Liver (tissue), 9 donors: ENCODE results near the gene LCMT1. TPM values are rescaled to one million over a fixed set of nuclear protein-coding genes. Genes with fewer than 3 reads are reported as not detected.
"Not testable (repeated sequence)": the region's sequence is repeated elsewhere in the genome, so short reads cannot be mapped to it uniquely, and the experiment has no call there.

Experiments
- DNase-seq: peaks from one replicate; pipeline ENCODE4 v3.0.0-alpha.2; 2017; ENCODE audit warnings: low spot score
- H3K27ac ChIP-seq, 2 donors: one replicate each; pipeline ENCODE4 v1.7.0; 2013; ENCODE audit warnings: inconsistent platforms in 2 of 2, low read length in 2 of 2, control low read depth in 1 of 2, low read depth in 1 of 2, mild to moderate bottlenecking in 1 of 2
- H3K27me3 ChIP-seq, 4 donors: one replicate each; pipeline versions ENCODE4 v1.6.1 to v1.7.0; 2013; ENCODE audit warnings: low read length in 3 of 4, inconsistent platforms in 1 of 4, mild to moderate bottlenecking in 1 of 4, moderate library complexity in 1 of 4; ENCODE audit not compliant: control insufficient read depth in 4 of 4, insufficient read depth in 4 of 4
- H3K36me3 ChIP-seq, 4 donors: one replicate each; pipeline versions ENCODE4 v1.6.1 to v1.7.0; 2013; ENCODE audit warnings: low read length in 3 of 4, mild to moderate bottlenecking in 3 of 4, low read depth in 1 of 4, moderate library complexity in 1 of 4; ENCODE audit not compliant: control insufficient read depth in 4 of 4, insufficient read depth in 3 of 4
- H3K4me1 ChIP-seq, 4 donors: one replicate each; pipeline versions ENCODE4 v1.6.1 to v1.7.0; 2013; ENCODE audit warnings: low read length in 3 of 4, mild to moderate bottlenecking in 3 of 4, moderate library complexity in 1 of 4; ENCODE audit not compliant: control insufficient read depth in 4 of 4, insufficient read depth in 4 of 4
- H3K4me3 ChIP-seq, 3 donors: one replicate each; pipeline versions ENCODE4 v1.6.1 to v1.7.0; 2013; ENCODE audit warnings: low read length in 3 of 3, control low read depth in 1 of 3, low read depth in 1 of 3, mild to moderate bottlenecking in 1 of 3
- H3K9ac ChIP-seq, 2 donors: one replicate each; pipeline ENCODE4 v1.7.0; 2013; ENCODE audit warnings: low read length in 2 of 2, mild to moderate bottlenecking in 2 of 2, moderate library complexity in 2 of 2, control low read depth in 1 of 2, low read depth in 1 of 2
- H3K9me3 ChIP-seq, 4 donors: one replicate each; pipeline versions ENCODE4 v1.6.1 to v1.7.0; 2013; ENCODE audit warnings: low read length in 3 of 4; ENCODE audit not compliant: control insufficient read depth in 4 of 4
- ATF3 ChIP-seq: IDR thresholded peaks from 2 replicates; pipeline ENCODE4 v1.6.1; 2016; ENCODE audit warnings: antibody characterized with exemption
- EGR1 ChIP-seq, 2 donors: IDR thresholded peaks; 2 replicates each; pipeline ENCODE4 v1.6.1; 2016 to 2018; ENCODE audit warnings: antibody characterized with exemption in 2 of 2, low read depth in 2 of 2
- FOXA1 ChIP-seq: IDR thresholded peaks from 2 replicates; pipeline ENCODE4 v1.6.1; 2016; ENCODE audit warnings: antibody characterized with exemption
- FOXA2 ChIP-seq: IDR thresholded peaks from 2 replicates; pipeline ENCODE4 v1.6.1; 2016; ENCODE audit warnings: antibody characterized with exemption
- GABPA ChIP-seq, 2 donors: IDR thresholded peaks in 1 of 2; conservative IDR thresholded peaks in 1 of 2; 2 replicates each; pipeline ENCODE4 v1.6.1; 2016; ENCODE audit warnings: antibody characterized with exemption in 2 of 2, mild to moderate bottlenecking in 1 of 2, moderate library complexity in 1 of 2
- HNF4A ChIP-seq, 2 donors: conservative IDR thresholded peaks; 2 replicates each; pipeline ENCODE4 v1.6.1; 2016; ENCODE audit warnings: antibody characterized with exemption in 2 of 2, mild to moderate bottlenecking in 2 of 2
- HNF4G ChIP-seq: IDR thresholded peaks from 2 replicates; pipeline ENCODE4 v1.6.1; 2016; ENCODE audit warnings: antibody characterized with exemption
- JUND ChIP-seq, 2 donors: IDR thresholded peaks; 2 replicates each; pipeline ENCODE4 v1.6.1; 2016; ENCODE audit warnings: antibody characterized with exemption in 2 of 2
- MAX ChIP-seq: IDR thresholded peaks from 2 replicates; pipeline ENCODE4 v1.6.1; 2016; ENCODE audit warnings: antibody characterized with exemption
- RAD21 ChIP-seq, 2 donors: IDR thresholded peaks; 2 replicates each; pipeline ENCODE4 v1.6.1; 2016; ENCODE audit warnings: antibody characterized with exemption in 2 of 2, mild to moderate bottlenecking in 2 of 2
- REST ChIP-seq: IDR thresholded peaks from 2 replicates; pipeline ENCODE4 v1.6.1; 2016; ENCODE audit warnings: antibody characterized with exemption, mild to moderate bottlenecking
- RXRA ChIP-seq, 2 donors: IDR thresholded peaks; 2 replicates each; pipeline ENCODE4 v1.6.1; 2017 to 2018; ENCODE audit warnings: antibody characterized with exemption in 2 of 2, mild to moderate bottlenecking in 1 of 2
- SP1 ChIP-seq: IDR thresholded peaks from 2 replicates; pipeline ENCODE4 v1.6.1; 2018; ENCODE audit warnings: antibody characterized with exemption, mild to moderate bottlenecking
- TAF1 ChIP-seq: conservative IDR thresholded peaks from 2 replicates; pipeline ENCODE4 v1.6.1; 2016; ENCODE audit warnings: antibody characterized with exemption, mild to moderate bottlenecking
- YY1 ChIP-seq: IDR thresholded peaks from 2 replicates; pipeline ENCODE4 v1.6.1; 2016; ENCODE audit warnings: antibody characterized with exemption, mild to moderate bottlenecking
- ZBTB33 ChIP-seq: IDR thresholded peaks from 2 replicates; pipeline ENCODE4 v1.6.1; 2016; ENCODE audit warnings: antibody characterized with exemption
- WGBS: extraction: QIAGEN DNeasy Blood & Tissue Kit; methylation state at CpG from one replicate; pipeline ENCODE4 v1.1.7; 2013; 5-methylcytosine and 5-hydroxymethylcytosine counted together
- polyA plus RNA-seq, 2 donors: library from polyadenylated mRNA; stranded (reverse) in 1 of 2; unstranded in 1 of 2; fragments of 200-250 nt in 1 of 2; fragments of >200 nt in 1 of 2; fragmentation: Nextera tagmentation in 1 of 2; extraction: Ambion mirVana in 1 of 2; gene quantifications; one replicate each; pipeline versions ENCODE4 v1.2.1 to v1.2.3, GENCODE V29; 2013 to 2015
- total RNA-seq, 2 donors: library from RNA; depleted of rRNA; stranded (reverse); fragments of >200 nt; gene quantifications; one replicate each; pipeline ENCODE4 v1.2.3, GENCODE V29; 2014
- donor health status: healthy.
- donor health status: healthy.
- donor health status: healthy.
- donor health status: healthy.
- donor health status: healthy.

LCMT1 gene
- total and polyA plus RNA-seq, 4 donors = 4.8 to 8.2 (median 6.6) TPM

GRCh38 chr16:25163683-25164082 lies 52.1 kb downstream of the LCMT1 start:
- Histone ChIP-seq H3K27ac (no peak overlapping the region), H3K36me3 (peaks cover 8 to 47% (median 21%) of the 10 kb centered on the region in 4 donors), H3K9ac (no peak overlapping the region), H3K27me3 (no peaks in the 10 kb centered on the region), H3K4me3 (no peak overlapping the region), H3K9me3 (no peaks in the 10 kb centered on the region), H3K4me1 (no peaks in the 10 kb centered on the region)
- DNase-seq = no peak
- no peak for TF ChIP-seq FOXA1
- TF ChIP-seq YY1 = no peak
- TF ChIP-seq HNF4A (conservative IDR thresholded peaks at IDR 0.05) = no peak
- TF ChIP-seq EGR1 (IDR thresholded peaks at IDR 0.05; ENCODE audit: low read depth in 2 of 2) = no peak
- TF ChIP-seq FOXA2 = no peak
- no peak for TF ChIP-seq ATF3
- no peak for TF ChIP-seq MAX
- no peak for TF ChIP-seq HNF4G
- TF ChIP-seq JUND (IDR thresholded peaks at IDR 0.05) = no peak
- TF ChIP-seq GABPA (IDR thresholded peaks at IDR 0.05 in 1 of 2, conservative IDR thresholded peaks at IDR 0.05 in 1 of 2) = no peak
- WGBS = 97% methylated on average over 1 of the region's 1 CpG

GRCh38 chr16:25165284-25165683 lies 53.7 kb downstream of the LCMT1 start:
- WGBS = 77% methylated on average over 5 of the region's 5 CpGs
- H3K9me3 ChIP-seq = no peaks in the 10 kb centered on the region
- H3K4me1 ChIP-seq = no peaks in the 10 kb centered on the region
- H3K27ac ChIP-seq = no peak overlapping the region
- peaks cover 8 to 49% (median 26%) of the 10 kb centered on the region in 4 donors for H3K36me3 ChIP-seq
- no peak overlapping the region for H3K4me3 ChIP-seq
- H3K9ac ChIP-seq = no peak overlapping the region
- TF ChIP-seq REST (no peak), YY1 (no peak), SP1 (no peak), ZBTB33 (no peak), TAF1 (no peak), ATF3 (no peak), HNF4G (no peak), RXRA (IDR thresholded peaks at IDR 0.05) (no peak), EGR1 (IDR thresholded peaks at IDR 0.05; ENCODE audit: low read depth in 2 of 2) (no peak), GABPA (IDR thresholded peaks at IDR 0.05 in 1 of 2, conservative IDR thresholded peaks at IDR 0.05 in 1 of 2) (no peak), FOXA1 (no peak), RAD21 (IDR thresholded peaks at IDR 0.05) (no peak), HNF4A (conservative IDR thresholded peaks at IDR 0.05) (no peak), MAX (no peak)
- H3K27me3 ChIP-seq = no peaks in the 10 kb centered on the region
- no peak for DNase-seq

GRCh38 chr16:25167920-25168319 lies 56.4 kb downstream of the LCMT1 start:
- not testable (repeated sequence) for H3K27me3 ChIP-seq, H3K4me1 ChIP-seq, H3K4me3 ChIP-seq, H3K9ac ChIP-seq, H3K27ac ChIP-seq, DNase-seq, H3K9me3 ChIP-seq
- H3K36me3 ChIP-seq = peaks cover 8 to 59% (median 26%) of the 10 kb centered on the region in 4 donors
- 97% methylated on average over 9 of the region's 9 CpGs for WGBS
